H1 (cell line): Measurements from ENCODE around the gene CCBE1. TPM values are rescaled to one million over a fixed set of nuclear protein-coding genes. Genes with fewer than 3 reads are reported as not detected.

ENCODE experiments used
- CTCF ChIA-PET: fragments of 300-600 bp; sonication (Branson Sonifier 250); formaldehyde crosslinking; loops from one replicate; lab custom pipeline; 2021; ENCODE audit not compliant: partially characterized antibody; lab: Charles Lee
- POLR2A ChIA-PET: fragments of 300-600 bp; sonication (Branson Sonifier 250); formaldehyde crosslinking; loops from one replicate; lab custom pipeline; 2021; ENCODE audit warnings: inconsistent platforms; ENCODE audit not compliant: partially characterized antibody; lab: Charles Lee
- DNase-seq, 2 experiments: peaks; one replicate each; pipeline versions ENCODE4 v3.0.0 to v3.0.0-alpha.2; 2010 to 2022; ENCODE audit warnings: low spot score in 2 of 2, low read depth in 1 of 2, mixed read lengths in 1 of 2
- FAIRE-seq: peaks from 2 replicates; lab custom pipeline; 2011; peaks lifted over from hg19 to GRCh38; lab: Jason Lieb, UNC
- H2AFZ ChIP-seq: 2 replicates; pipeline ENCODE4 v1.8.1; 2012; ENCODE audit warnings: low read length, inconsistent platforms
- H2AK5ac ChIP-seq: 2 replicates; pipeline ENCODE4 v1.6.1; 2013; ENCODE audit warnings: low read depth, low read length
- H2BK120ac ChIP-seq: replicated peaks from 2 replicates; pipeline ENCODE3; 2013; ENCODE audit warnings: low read depth, low read length, inconsistent platforms
- H2BK12ac ChIP-seq: 2 replicates; pipeline ENCODE4 v1.6.1; 2013; ENCODE audit warnings: low read depth, low read length
- H2BK15ac ChIP-seq: 2 replicates; pipeline ENCODE4 v1.6.1; 2013; ENCODE audit warnings: low read length
- H2BK20ac ChIP-seq: 2 replicates; pipeline ENCODE4 v1.6.1; 2013; ENCODE audit warnings: low read length
- H2BK5ac ChIP-seq: 2 replicates; pipeline ENCODE4 v1.6.1; 2013; ENCODE audit warnings: low read depth, low read length
- H3K14ac ChIP-seq: 2 replicates; pipeline ENCODE4 v1.6.1; 2013; ENCODE audit warnings: inconsistent platforms; ENCODE audit not compliant: insufficient read length
- H3K18ac ChIP-seq: 2 replicates; pipeline ENCODE4 v1.6.1; 2013; ENCODE audit warnings: low read length; ENCODE audit errors: extremely low read depth
- H3K23ac ChIP-seq: 2 replicates; pipeline ENCODE4 v1.6.1; 2013; ENCODE audit warnings: inconsistent platforms; ENCODE audit not compliant: insufficient read length
- H3K23me2 ChIP-seq: 2 replicates; pipeline ENCODE4 v1.6.1; 2013; ENCODE audit warnings: low read depth, low read length
- H3K27ac ChIP-seq: 2 replicates; pipeline ENCODE4 v1.6.1; 2011; ENCODE audit warnings: low read depth, low read length, inconsistent platforms
- H3K27me3 ChIP-seq, 4 experiments: replicated peaks in 1 of 4; 1 replicate in 1 of 4; 2 replicates in 3 of 4; pipeline versions ENCODE4 v1.6.1 to v1.8.1; 2011 to 2013; ENCODE audit warnings: low read length in 3 of 4, mild to moderate bottlenecking in 3 of 4, inconsistent platforms in 2 of 4, mixed read lengths in 2 of 4, moderate library complexity in 1 of 4; ENCODE audit not compliant: control insufficient read depth in 3 of 4, insufficient read depth in 3 of 4; ENCODE audit errors: extremely low read depth in 1 of 4
- H3K36me3 ChIP-seq, 4 experiments: 2 replicates each; pipeline versions ENCODE4 v1.6.1 to v1.8.1; 2011 to 2013; ENCODE audit warnings: mild to moderate bottlenecking in 4 of 4, low read length in 3 of 4, moderate library complexity in 2 of 4, control low read depth in 1 of 4, inconsistent platforms in 1 of 4; ENCODE audit not compliant: insufficient read depth in 4 of 4, control insufficient read depth in 2 of 4
- H3K4ac ChIP-seq: replicated peaks from 2 replicates; pipeline ENCODE3; 2013; ENCODE audit warnings: low read length, low read depth, mixed read lengths, inconsistent platforms; ENCODE audit not compliant: insufficient read length
- H3K4me1 ChIP-seq, 4 experiments: replicated peaks in 1 of 4; 1 replicate in 1 of 4; 2 replicates in 3 of 4; pipeline versions ENCODE4 v1.6.1 to v1.8.1; 2011 to 2013; ENCODE audit warnings: low read length in 3 of 4, inconsistent platforms in 2 of 4, mixed read lengths in 1 of 4; ENCODE audit not compliant: insufficient read depth in 4 of 4, control insufficient read depth in 3 of 4
- H3K4me2 ChIP-seq, 2 experiments: 2 replicates each; pipeline versions ENCODE4 v1.6.1 to v1.8.1; 2011 to 2013; ENCODE audit warnings: low read depth in 2 of 2, low read length in 2 of 2, control low read depth in 1 of 2, inconsistent platforms in 1 of 2, mild to moderate bottlenecking in 1 of 2; ENCODE audit not compliant: insufficient read depth in 1 of 2
- H3K4me3 ChIP-seq, 4 experiments: fragments of 200-600, 300-600 bp in 1 of 4; sonication (generic), shearing (Covaris generic), sonication (Bioruptor Twin) in 1 of 4; 2 replicates each; pipeline versions ENCODE4 v1.5.1 to v1.8.1; 2011 to 2016; ENCODE audit warnings: low read length in 4 of 4, low read depth in 3 of 4, control low read depth in 2 of 4, inconsistent platforms in 2 of 4, mild to moderate bottlenecking in 2 of 4, mixed read lengths in 1 of 4, moderate library complexity in 1 of 4; ENCODE audit not compliant: insufficient read depth in 2 of 4; ENCODE audit errors: extremely low read depth in 1 of 4
- H3K56ac ChIP-seq: replicated peaks from 2 replicates; pipeline ENCODE3; 2013; ENCODE audit warnings: low read depth, mild to moderate bottlenecking, mixed read lengths, low read length, inconsistent platforms; ENCODE audit not compliant: insufficient read length
- H3K79me1 ChIP-seq: 2 replicates; pipeline ENCODE4 v1.6.1; 2013; ENCODE audit warnings: low read depth, low read length, control low read depth
- H3K79me2 ChIP-seq, 2 experiments: 2 replicates each; pipeline versions ENCODE4 v1.6.1 to v1.8.1; 2012 to 2013; ENCODE audit warnings: low read length in 2 of 2, mild to moderate bottlenecking in 2 of 2, inconsistent platforms in 1 of 2; ENCODE audit not compliant: insufficient read depth in 2 of 2, control insufficient read depth in 1 of 2
- H3K9ac ChIP-seq, 4 experiments: replicated peaks in 1 of 4; 1 replicate in 1 of 4; 2 replicates in 3 of 4; pipeline versions ENCODE4 v1.6.1 to v1.8.1; 2011 to 2013; ENCODE audit warnings: low read depth in 3 of 4, low read length in 3 of 4, control low read depth in 2 of 4, mild to moderate bottlenecking in 2 of 4, moderate library complexity in 2 of 4, inconsistent platforms in 1 of 4; ENCODE audit errors: extremely low read depth in 1 of 4
- H3K9me3 ChIP-seq, 2 experiments: 2 replicates each; pipeline versions ENCODE4 v1.6.1 to v1.8.1; 2012 to 2013; ENCODE audit warnings: mild to moderate bottlenecking in 2 of 2, moderate library complexity in 2 of 2, control low read depth in 1 of 2, inconsistent platforms in 1 of 2, low read depth in 1 of 2, low read length in 1 of 2, mixed read lengths in 1 of 2; ENCODE audit not compliant: insufficient read depth in 2 of 2
- H4K20me1 ChIP-seq, 2 experiments: replicated peaks in 1 of 2; 2 replicates each; pipeline versions ENCODE3 to v1.8.1; 2011 to 2013; ENCODE audit warnings: inconsistent platforms in 2 of 2, low read length in 2 of 2, mild to moderate bottlenecking in 1 of 2; ENCODE audit not compliant: insufficient read depth in 2 of 2, control insufficient read depth in 1 of 2
- H4K5ac ChIP-seq: 2 replicates; pipeline ENCODE4 v1.6.1; 2013; ENCODE audit warnings: low read length, low read depth, mixed read lengths, inconsistent platforms; ENCODE audit not compliant: insufficient read length
- H4K8ac ChIP-seq: 2 replicates; pipeline ENCODE4 v1.8.0; 2013; ENCODE audit warnings: mild to moderate bottlenecking, moderate library complexity, low read length, inconsistent platforms; ENCODE audit not compliant: insufficient read depth; ENCODE audit errors: extremely low read depth
- H4K91ac ChIP-seq: replicated peaks from 2 replicates; pipeline ENCODE3; 2013; ENCODE audit warnings: low read length, mixed read lengths, inconsistent platforms; ENCODE audit not compliant: insufficient read length
- MAFK ChIP-seq: IDR thresholded peaks from 2 replicates; pipeline ENCODE4 v1.6.1; 2012; ENCODE audit warnings: low read depth, mild to moderate bottlenecking, improper control_type of control experiment, low read length
- RFX5 ChIP-seq: IDR thresholded peaks from 2 replicates; pipeline ENCODE4 v1.6.1; 2011; ENCODE audit warnings: low read depth, low read length, improper control_type of control experiment, borderline replicate concordance
- SP4 ChIP-seq: IDR thresholded peaks from 2 replicates; pipeline ENCODE4 v1.6.1; 2012; ENCODE audit warnings: low read length, inconsistent platforms
- TCF12 ChIP-seq: IDR thresholded peaks from 2 replicates; pipeline ENCODE4 v1.6.1; 2011; ENCODE audit warnings: low read depth, mild to moderate bottlenecking, low read length
- WGBS, 2 experiments: shearing (Covaris generic) in 1 of 2; methylation state at CpG; one replicate each; pipeline versions ENCODE4 v1.1.6 to v1.1.7; 2013 to 2015; ENCODE audit warnings: low lambda C conversion rate in 2 of 2, mixed read lengths in 2 of 2, inconsistent platforms in 1 of 2, low coverage in 1 of 2, missing lambda C conversion rate in 1 of 2; ENCODE audit not compliant: insufficient replicate concordance in 2 of 2, insufficient coverage in 1 of 2, insufficient read length in 1 of 2; ENCODE audit errors: extremely low coverage in 1 of 2, missing lambda C conversion rate in 1 of 2; 5-methylcytosine and 5-hydroxymethylcytosine counted together
- polyA plus RNA-seq, 7 experiments: library from polyadenylated mRNA; depleted of rRNA in 3 of 7; stranded (reverse) in 5 of 7; unstranded in 2 of 7; fragments of >200 nt in 5 of 7; fragments of 200-250 nt in 2 of 7; gene quantifications; 1 replicate in 5 of 7; 2 replicates in 1 of 7; 4 replicates in 1 of 7; pipeline versions ENCODE4 v1.2.1 to v1.2.3, GENCODE V29; 2011 to 2013; ENCODE audit warnings: missing spikeins in 2 of 7, mixed read lengths in 2 of 7
- total RNA-seq: library from RNA; stranded (reverse); fragmentation: NEBNext Ultra II Directional; extraction: Animal tissue kit (Norgen Biotek cat#: 25700); gene quantifications from 2 replicates; pipeline ENCODE4 v1.2.1, GENCODE V29; 2021

Gene CCBE1
- total and polyA plus RNA-seq, 2 of the 8 experiments (the other 6 are each of a cell fraction or from before 2014, with no cell fraction given) = 2.1 to 2.6 TPM

- Histone ChIP-seq H3K23me2 (no peaks in the 10 kb centered on the region), H2BK120ac (no peak overlapping the region), H2BK12ac (no peak overlapping the region), H3K23ac (no peak overlapping the region), H4K91ac (no peak overlapping the region), H3K79me1 (no peaks in the 10 kb centered on the region), H2BK20ac (no peak overlapping the region), H4K8ac (no peak overlapping the region), H3K4me1 (no peaks in the 10 kb centered on the region), H4K5ac (no peak overlapping the region), H2BK15ac (no peak overlapping the region), H3K27ac (no peak overlapping the region), H3K18ac (no peak overlapping the region)
- TF ChIP-seq TCF12 (no peak), SP4 (no peak), RFX5 (no peak), MAFK (no peak)
- TF ChIP-seq, all 59 proteins: peak for 0
- Histone ChIP-seq H3K9me3 (no peaks in the 10 kb centered on the region), H3K27me3 (no peaks in the 10 kb centered on the region), H2AFZ (no peak overlapping the region), H3K56ac (no peak overlapping the region), H3K79me2 (no peaks in the 10 kb centered on the region), H3K4me3 (no peak overlapping the region), H3K4ac (no peak overlapping the region), H2AK5ac (no peak overlapping the region), H3K14ac (no peak overlapping the region), H3K36me3 (no peaks in the 10 kb centered on the region), H3K9ac (no peak overlapping the region), H3K4me2 (no peak overlapping the region), H4K20me1 (no peaks in the 10 kb centered on the region), H2BK5ac (no peak overlapping the region)
- DNase-seq = no peak
- no peak for FAIRE-seq
- POLR2A ChIA-PET = no interaction called here
- 91% methylated on average over 8 of the region's 8 CpGs; no CpG with 5 or more reads in 1 of the 2 experiments for WGBS, 2 experiments
- CTCF ChIA-PET = interaction anchor here (0.6 to 1.3 kb wide), 6 partner anchors 11 to 126 kb away, joined by 3 to 5 read pairs (median 4); no protein-coding TSS in a partner anchor
These were observed 168.4 kb downstream of the CCBE1 start for GRCh38 chr18:59528866-59529265.
